GM19397 (cell line): Measurements from ENCODE around the gene KRT38.
"Not testable (repeated sequence)": the region's sequence is repeated elsewhere in the genome, so short reads cannot be mapped to it uniquely, and the experiment has no call there.

Experiments
- ATAC-seq: cut with Tn5 transposase; IDR thresholded peaks from one replicate; pipeline ENCODE4 v1.9.1; 2021; ENCODE audit warnings: mild to moderate bottlenecking, moderate library complexity; ENCODE audit not compliant: unreplicated experiment

The KRT38 gene

GRCh38 chr17:41463746-41464145 lies 23.0 kb upstream of the KRT38 start:
- no peak for ATAC-seq

- ATAC-seq, result no peak
Measured at GRCh38 chr17:41462705-41463104, 21.9 kb upstream of the KRT38 start.

GRCh38 chr17:41457676-41458075 lies 16.9 kb upstream of the KRT38 start:
- no peak for ATAC-seq

- ATAC-seq, result no peak
Measured at GRCh38 chr17:41456204-41456603, 15.4 kb upstream of the KRT38 start.

GRCh38 chr17:41455236-41455635 lies 14.5 kb upstream of the KRT38 start:
- no peak for ATAC-seq

- ATAC-seq, result no peak
Measured at GRCh38 chr17:41453066-41453465, 12.3 kb upstream of the KRT38 start.

- no peak for ATAC-seq
Measured at GRCh38 chr17:41452281-41452680, 11.5 kb upstream of the KRT38 start.

GRCh38 chr17:41451154-41451728 lies 10.5 kb upstream of the KRT38 start:
- ATAC-seq, result no peak

GRCh38 chr17:41449008-41449407 lies 8.2 kb upstream of the KRT38 start:
- no peak for ATAC-seq

- no peak for ATAC-seq
Measured at GRCh38 chr17:41448506-41448905, 7.7 kb upstream of the KRT38 start.

GRCh38 chr17:41446806-41447205 lies 6.0 kb upstream of the KRT38 start:
- no peak for ATAC-seq

- no peak for ATAC-seq
Measured at GRCh38 chr17:41444640-41445039, 3.9 kb upstream of the KRT38 start.

GRCh38 chr17:41444186-41444585 lies 3.4 kb upstream of the KRT38 start:
- ATAC-seq, result no peak

GRCh38 chr17:41442739-41443138 lies 2.0 kb upstream of the KRT38 start:
- ATAC-seq, result no peak

- no peak for ATAC-seq
Measured at GRCh38 chr17:41439375-41439774, 1.4 kb downstream of the KRT38 start.

- no peak for ATAC-seq
Measured at GRCh38 chr17:41437769-41438168, 3.0 kb downstream of the KRT38 start.

GRCh38 chr17:41437254-41437653 lies 3.5 kb downstream of the KRT38 start:
- ATAC-seq, result no peak

- ATAC-seq, result no peak
Measured at GRCh38 chr17:41434415-41434814, 6.4 kb downstream of the KRT38 start.

- no peak for ATAC-seq
Measured at GRCh38 chr17:41434005-41434404, 6.8 kb downstream of the KRT38 start.

- ATAC-seq, result no peak
Measured at GRCh38 chr17:41433586-41433985, 7.2 kb downstream of the KRT38 start.

- not testable (repeated sequence) for ATAC-seq
Measured at GRCh38 chr17:41430376-41430775, 10.4 kb downstream of the KRT38 start.

GRCh38 chr17:41429667-41430066 lies 11.1 kb downstream of the KRT38 start:
- no peak for ATAC-seq

GRCh38 chr17:41428591-41429291 lies 12.0 kb downstream of the KRT38 start:
- no peak for ATAC-seq
